HCT116 (cell line): Measurements from ENCODE around the gene NUTM2D.
"Not testable (repeated sequence)": the region's sequence is repeated elsewhere in the genome, so short reads cannot be mapped to it uniquely, and the experiment has no call there.

Source experiments
- ELF1 ChIP-seq: IDR thresholded peaks from 2 replicates; pipeline ENCODE4 v1.6.1; 2012; ENCODE audit warnings: low read depth, borderline replicate concordance
- EZH2 ChIP-seq: fragments of 200-600 bp; sonication (generic); IDR thresholded peaks from 2 replicates; pipeline ENCODE4 v1.6.1; 2017; ENCODE audit warnings: antibody characterized with exemption, mixed run types
- POLR2AphosphoS5 ChIP-seq: IDR thresholded peaks from 2 replicates; pipeline ENCODE4 v1.6.1; 2011; ENCODE audit warnings: mild to moderate bottlenecking, low read depth, low read length, moderate library complexity
- RAD21 ChIP-seq: IDR thresholded peaks from 2 replicates; pipeline ENCODE4 v1.6.1; 2012; ENCODE audit warnings: low read depth, mild to moderate bottlenecking
- YY1 ChIP-seq: IDR thresholded peaks from 2 replicates; pipeline ENCODE4 v1.6.1; 2011; ENCODE audit warnings: low read length, low read depth, moderate library complexity, mild to moderate bottlenecking; ENCODE audit not compliant: insufficient replicate concordance; ENCODE audit errors: extremely low read depth
- TF ChIP-seq, protein P1 (sequence below), 3 experiments: fragments of 200-600 bp in 1 of 3; sonication (generic) in 1 of 3; IDR thresholded peaks in 2 of 3; conservative IDR thresholded peaks in 1 of 3; 2 replicates each; pipeline ENCODE4 v1.5.1; 2012 to 2017; ENCODE audit warnings: low read depth in 2 of 3, low read length in 2 of 3, antibody characterized with exemption in 1 of 3, borderline replicate concordance in 1 of 3, control low read depth in 1 of 3, mild to moderate bottlenecking in 1 of 3, mixed read lengths in 1 of 3, mixed run types in 1 of 3, moderate library complexity in 1 of 3; ENCODE audit not compliant: insufficient read depth in 1 of 3
- TF ChIP-seq, protein P2 (sequence below): IDR thresholded peaks from 2 replicates; pipeline ENCODE4 v1.6.1; 2012
- TF ChIP-seq, protein P3 (sequence below): IDR thresholded peaks from 2 replicates; pipeline ENCODE4 v1.6.1; 2012; ENCODE audit warnings: low read depth

DNA sequence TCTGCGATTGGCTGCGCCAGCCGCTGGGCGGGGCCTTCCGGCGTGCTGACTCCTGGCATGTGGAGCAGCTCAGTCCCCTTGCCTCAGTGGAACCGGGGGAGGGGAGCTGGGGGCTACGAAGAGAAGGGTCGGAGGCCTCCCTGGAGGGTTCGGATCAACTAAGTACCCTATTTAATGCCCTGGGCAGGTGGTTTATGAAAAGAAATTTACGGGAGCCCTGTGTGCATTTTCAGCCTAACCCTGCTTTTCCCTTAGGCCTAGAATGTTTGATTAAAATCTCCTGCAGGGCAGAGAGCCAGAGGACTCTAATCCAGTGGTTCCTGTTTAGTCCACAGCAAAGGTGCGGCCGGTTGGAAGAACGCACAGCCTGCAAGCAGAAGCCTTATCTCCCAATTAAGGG, 33.8 kb downstream of the NUTM2D start:
- not testable (repeated sequence) for TF ChIP-seq POLR2AphosphoS5, YY1, RAD21, ELF1, EZH2
- TF ChIP-seq, protein P1, sequence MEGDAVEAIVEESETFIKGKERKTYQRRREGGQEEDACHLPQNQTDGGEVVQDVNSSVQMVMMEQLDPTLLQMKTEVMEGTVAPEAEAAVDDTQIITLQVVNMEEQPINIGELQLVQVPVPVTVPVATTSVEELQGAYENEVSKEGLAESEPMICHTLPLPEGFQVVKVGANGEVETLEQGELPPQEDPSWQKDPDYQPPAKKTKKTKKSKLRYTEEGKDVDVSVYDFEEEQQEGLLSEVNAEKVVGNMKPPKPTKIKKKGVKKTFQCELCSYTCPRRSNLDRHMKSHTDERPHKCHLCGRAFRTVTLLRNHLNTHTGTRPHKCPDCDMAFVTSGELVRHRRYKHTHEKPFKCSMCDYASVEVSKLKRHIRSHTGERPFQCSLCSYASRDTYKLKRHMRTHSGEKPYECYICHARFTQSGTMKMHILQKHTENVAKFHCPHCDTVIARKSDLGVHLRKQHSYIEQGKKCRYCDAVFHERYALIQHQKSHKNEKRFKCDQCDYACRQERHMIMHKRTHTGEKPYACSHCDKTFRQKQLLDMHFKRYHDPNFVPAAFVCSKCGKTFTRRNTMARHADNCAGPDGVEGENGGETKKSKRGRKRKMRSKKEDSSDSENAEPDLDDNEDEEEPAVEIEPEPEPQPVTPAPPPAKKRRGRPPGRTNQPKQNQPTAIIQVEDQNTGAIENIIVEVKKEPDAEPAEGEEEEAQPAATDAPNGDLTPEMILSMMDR (IDR thresholded peaks at IDR 0.05 in 2 of 3, conservative IDR thresholded peaks at IDR 0.05 in 1 of 3; ENCODE audit: borderline replicate concordance in 1 of 3, insufficient read depth in 1 of 3, low read depth in 2 of 3, low read length in 2 of 3): not testable (repeated sequence)
- TF ChIP-seq, protein P2, sequence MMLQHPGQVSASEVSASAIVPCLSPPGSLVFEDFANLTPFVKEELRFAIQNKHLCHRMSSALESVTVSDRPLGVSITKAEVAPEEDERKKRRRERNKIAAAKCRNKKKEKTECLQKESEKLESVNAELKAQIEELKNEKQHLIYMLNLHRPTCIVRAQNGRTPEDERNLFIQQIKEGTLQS: not testable (repeated sequence)
- TF ChIP-seq, protein P3, sequence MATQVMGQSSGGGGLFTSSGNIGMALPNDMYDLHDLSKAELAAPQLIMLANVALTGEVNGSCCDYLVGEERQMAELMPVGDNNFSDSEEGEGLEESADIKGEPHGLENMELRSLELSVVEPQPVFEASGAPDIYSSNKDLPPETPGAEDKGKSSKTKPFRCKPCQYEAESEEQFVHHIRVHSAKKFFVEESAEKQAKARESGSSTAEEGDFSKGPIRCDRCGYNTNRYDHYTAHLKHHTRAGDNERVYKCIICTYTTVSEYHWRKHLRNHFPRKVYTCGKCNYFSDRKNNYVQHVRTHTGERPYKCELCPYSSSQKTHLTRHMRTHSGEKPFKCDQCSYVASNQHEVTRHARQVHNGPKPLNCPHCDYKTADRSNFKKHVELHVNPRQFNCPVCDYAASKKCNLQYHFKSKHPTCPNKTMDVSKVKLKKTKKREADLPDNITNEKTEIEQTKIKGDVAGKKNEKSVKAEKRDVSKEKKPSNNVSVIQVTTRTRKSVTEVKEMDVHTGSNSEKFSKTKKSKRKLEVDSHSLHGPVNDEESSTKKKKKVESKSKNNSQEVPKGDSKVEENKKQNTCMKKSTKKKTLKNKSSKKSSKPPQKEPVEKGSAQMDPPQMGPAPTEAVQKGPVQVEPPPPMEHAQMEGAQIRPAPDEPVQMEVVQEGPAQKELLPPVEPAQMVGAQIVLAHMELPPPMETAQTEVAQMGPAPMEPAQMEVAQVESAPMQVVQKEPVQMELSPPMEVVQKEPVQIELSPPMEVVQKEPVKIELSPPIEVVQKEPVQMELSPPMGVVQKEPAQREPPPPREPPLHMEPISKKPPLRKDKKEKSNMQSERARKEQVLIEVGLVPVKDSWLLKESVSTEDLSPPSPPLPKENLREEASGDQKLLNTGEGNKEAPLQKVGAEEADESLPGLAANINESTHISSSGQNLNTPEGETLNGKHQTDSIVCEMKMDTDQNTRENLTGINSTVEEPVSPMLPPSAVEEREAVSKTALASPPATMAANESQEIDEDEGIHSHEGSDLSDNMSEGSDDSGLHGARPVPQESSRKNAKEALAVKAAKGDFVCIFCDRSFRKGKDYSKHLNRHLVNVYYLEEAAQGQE: not testable (repeated sequence)
